Neuronal stem cell (in vitro differentiated cells): Measurements from ENCODE around the gene EFNA5.

Experiments
- DNase-seq: peaks from one replicate; pipeline ENCODE4 v3.0.0-alpha.2; 2013; ENCODE audit warnings: low spot score
- H2AFZ ChIP-seq: one replicate; pipeline ENCODE4 v1.6.1; 2013; ENCODE audit warnings: mild to moderate bottlenecking, low read length, inconsistent platforms
- H2AK5ac ChIP-seq: 2 replicates; pipeline ENCODE4 v1.6.1; 2013; ENCODE audit warnings: low read depth, mild to moderate bottlenecking, inconsistent platforms, low read length, moderate library complexity, mixed read lengths
- H2BK120ac ChIP-seq: 2 replicates; pipeline ENCODE4 v1.6.1; 2013; ENCODE audit warnings: low read depth, mild to moderate bottlenecking, inconsistent platforms, low read length, moderate library complexity, mixed read lengths
- H2BK12ac ChIP-seq: one replicate; pipeline ENCODE4 v1.6.1; 2013; ENCODE audit warnings: low read length, inconsistent platforms
- H2BK15ac ChIP-seq: 2 replicates; pipeline ENCODE4 v1.6.1; 2013; ENCODE audit warnings: mild to moderate bottlenecking, low read length, inconsistent platforms, mixed read lengths
- H2BK5ac ChIP-seq: one replicate; pipeline ENCODE4 v1.6.1; 2013; ENCODE audit warnings: inconsistent platforms, mild to moderate bottlenecking, low read length, moderate library complexity
- H3K14ac ChIP-seq: one replicate; pipeline ENCODE4 v1.6.1; 2013; ENCODE audit warnings: low read length, inconsistent platforms
- H3K18ac ChIP-seq: 2 replicates; pipeline ENCODE4 v1.6.1; 2013; ENCODE audit warnings: low read length, inconsistent platforms
- H3K23ac ChIP-seq: 2 replicates; pipeline ENCODE4 v1.6.1; 2013; ENCODE audit warnings: low read depth, mild to moderate bottlenecking, mixed read lengths, low read length, inconsistent platforms; ENCODE audit not compliant: poor library complexity
- H3K27ac ChIP-seq: replicated peaks from 3 replicates; pipeline ENCODE4 v1.5.1; 2013; ENCODE audit warnings: low read length, inconsistent platforms
- H3K27me3 ChIP-seq, 3 experiments: 2 replicates each; pipeline ENCODE4 v1.6.1; 2013; ENCODE audit warnings: low read length in 3 of 3, mild to moderate bottlenecking in 2 of 3, inconsistent platforms in 1 of 3, low read depth in 1 of 3, mixed read lengths in 1 of 3, moderate library complexity in 1 of 3; ENCODE audit not compliant: control insufficient read depth in 3 of 3, insufficient read depth in 3 of 3
- H3K36me3 ChIP-seq, 2 donors: replicated peaks in 1 of 2; 2 replicates each; pipeline ENCODE4 v1.6.1; 2013; ENCODE audit warnings: low read length in 2 of 2; ENCODE audit not compliant: control insufficient read depth in 2 of 2, insufficient read depth in 2 of 2
- H3K4ac ChIP-seq: 2 replicates; pipeline ENCODE4 v1.6.1; 2013; ENCODE audit warnings: inconsistent platforms, mild to moderate bottlenecking, low read length, moderate library complexity
- H3K4me1 ChIP-seq, 2 donors: 1 replicate in 1 of 2; 2 replicates in 1 of 2; pipeline ENCODE4 v1.6.1; 2013; ENCODE audit warnings: low read length in 2 of 2, low read depth in 1 of 2; ENCODE audit not compliant: control insufficient read depth in 2 of 2, insufficient read depth in 1 of 2
- H3K4me2 ChIP-seq: one replicate; pipeline ENCODE4 v1.6.1; 2013; ENCODE audit warnings: mild to moderate bottlenecking, low read length, inconsistent platforms; ENCODE audit not compliant: insufficient read depth, poor library complexity, severe bottlenecking
- H3K4me3 ChIP-seq, 2 donors: 2 replicates each; pipeline ENCODE4 v1.5.1; 2013; ENCODE audit warnings: low read length in 2 of 2, mild to moderate bottlenecking in 2 of 2, inconsistent platforms in 1 of 2, moderate library complexity in 1 of 2
- H3K79me1 ChIP-seq: one replicate; pipeline ENCODE4 v1.6.1; 2013; ENCODE audit warnings: low read depth, mild to moderate bottlenecking, inconsistent platforms, low read length, moderate library complexity
- H3K9ac ChIP-seq: one replicate; pipeline ENCODE4 v1.6.1; 2013; ENCODE audit warnings: mild to moderate bottlenecking, low read depth, low read length, inconsistent platforms; ENCODE audit not compliant: poor library complexity
- H3K9me3 ChIP-seq, 2 donors: replicated peaks in 1 of 2; 2 replicates each; pipeline versions ENCODE3 to v1.6.1; 2013; ENCODE audit warnings: low read length in 2 of 2, mild to moderate bottlenecking in 2 of 2, inconsistent platforms in 1 of 2, low read depth in 1 of 2, mixed read lengths in 1 of 2, moderate library complexity in 1 of 2; ENCODE audit not compliant: control insufficient read depth in 2 of 2, insufficient read depth in 1 of 2
- H4K8ac ChIP-seq: one replicate; pipeline ENCODE4 v1.6.1; 2013; ENCODE audit warnings: low read depth, mild to moderate bottlenecking, inconsistent platforms, low read length, moderate library complexity
- H4K91ac ChIP-seq: one replicate; pipeline ENCODE4 v1.6.1; 2013; ENCODE audit warnings: low read length, low read depth, mild to moderate bottlenecking, inconsistent platforms; ENCODE audit not compliant: poor library complexity
- WGBS, 2 donors: extraction: QIAGEN DNeasy Blood & Tissue Kit; methylation state at CpG; one replicate each; pipeline ENCODE4 v1.1.7; 2013; ENCODE audit warnings: missing lambda C conversion rate in 2 of 2, mixed read lengths in 1 of 2; ENCODE audit not compliant: insufficient read length in 2 of 2, insufficient replicate concordance in 1 of 2; ENCODE audit errors: extremely low coverage in 2 of 2; 5-methylcytosine and 5-hydroxymethylcytosine counted together

The EFNA5 gene

DNA sequence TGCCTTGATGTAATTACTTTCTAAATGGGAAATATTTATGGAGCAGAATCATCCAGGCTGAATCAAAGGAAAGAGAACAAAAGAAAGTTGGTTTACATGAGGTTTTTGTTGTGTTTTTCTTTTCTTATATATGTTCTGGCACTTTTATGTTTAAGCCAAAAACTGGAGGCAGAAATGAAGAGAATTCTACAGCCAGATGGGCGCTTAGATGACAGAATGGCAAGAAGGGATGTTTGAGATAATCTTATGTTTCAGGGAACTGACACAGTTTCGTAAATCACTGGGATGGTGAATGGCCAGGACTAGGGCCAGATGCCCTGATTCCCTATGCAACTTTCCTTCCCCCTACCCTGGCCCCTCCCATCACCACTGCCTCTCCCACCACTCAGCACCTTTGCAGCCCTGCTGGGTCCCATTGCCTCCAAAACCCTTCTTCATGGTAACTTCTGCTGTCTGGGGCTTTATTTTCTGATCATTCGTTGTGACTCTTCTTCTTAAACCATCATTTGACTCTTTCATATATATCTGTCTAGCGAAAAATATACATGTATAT lies 111.8 kb downstream of the EFNA5 start:
- H3K79me1 ChIP-seq: no peaks in the 10 kb centered on the region
- H2BK15ac ChIP-seq: no peak overlapping the region
- no peak overlapping the region for H3K4ac ChIP-seq
- no peak overlapping the region for H3K18ac ChIP-seq
- H3K27ac ChIP-seq: no peak overlapping the region
- H2AFZ ChIP-seq: no peak overlapping the region
- H3K27me3 ChIP-seq: no peaks in the 10 kb centered on the region
- H3K4me2 ChIP-seq: no peak overlapping the region
- H3K9ac ChIP-seq: no peak overlapping the region
- no peak overlapping the region for H2BK5ac ChIP-seq
- no peak overlapping the region for H3K4me3 ChIP-seq
- peaks cover 14 to 27% of the 10 kb centered on the region in 2 donors for H3K4me1 ChIP-seq
- H2AK5ac ChIP-seq: no peak overlapping the region
- no peak overlapping the region for H4K8ac ChIP-seq
- peaks cover 0 to 8% of the 10 kb centered on the region in 2 donors for H3K9me3 ChIP-seq
- H3K23ac ChIP-seq: no peak overlapping the region
- no peak for DNase-seq
- no peak overlapping the region for H2BK12ac ChIP-seq
- no peak overlapping the region for H4K91ac ChIP-seq
- WGBS, 2 donors: no CpG with 5 or more reads among the region's 4 CpGs
- peaks cover 4 to 14% of the 10 kb centered on the region in 2 donors for H3K36me3 ChIP-seq
- no peak overlapping the region for H2BK120ac ChIP-seq
- H3K14ac ChIP-seq: no peak overlapping the region

DNA sequence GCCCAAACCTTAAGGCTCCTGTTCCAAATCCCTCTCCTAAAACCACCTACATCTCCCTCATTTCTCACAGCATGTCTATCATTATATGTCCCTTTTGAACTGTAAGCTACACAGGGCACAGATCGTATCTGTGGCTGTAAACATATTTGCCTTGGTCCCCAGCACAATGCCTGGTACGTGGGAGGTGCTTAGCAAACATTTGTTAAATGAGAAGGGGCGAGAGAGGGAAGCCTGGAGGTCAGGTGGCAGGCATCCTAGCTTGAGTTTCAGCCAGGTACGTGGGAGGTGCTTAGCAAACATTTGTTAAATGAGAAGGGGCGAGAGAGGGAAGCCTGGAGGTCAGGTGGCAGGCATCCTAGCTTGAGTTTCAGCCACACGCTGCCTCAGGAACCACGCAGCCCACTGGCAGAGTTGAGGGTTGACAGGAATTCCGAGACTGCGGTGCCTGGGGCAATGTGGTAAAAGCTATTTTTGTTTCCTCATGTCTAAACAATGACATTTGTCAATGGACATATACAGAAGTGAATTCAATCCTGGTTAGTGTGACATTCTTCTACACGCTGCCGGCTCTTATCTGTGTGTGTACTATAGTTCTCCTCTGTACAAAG lies 113.6 kb downstream of the EFNA5 start:
- peaks cover 5 to 14% of the 10 kb centered on the region in 2 donors for H3K36me3 ChIP-seq
- H4K91ac ChIP-seq: no peak overlapping the region
- H2BK5ac ChIP-seq: no peak overlapping the region
- no peak overlapping the region for H4K8ac ChIP-seq
- H3K4me1 ChIP-seq: peaks cover 14 to 31% of the 10 kb centered on the region in 2 donors
- no peak overlapping the region for H3K27ac ChIP-seq
- DNase-seq: no peak
- no peak overlapping the region for H2BK120ac ChIP-seq
- WGBS, 2 donors: no CpG with 5 or more reads among the region's 11 CpGs
- no peak overlapping the region for H3K23ac ChIP-seq
- no peaks in the 10 kb centered on the region for H3K27me3 ChIP-seq
- H2AFZ ChIP-seq: no peak overlapping the region
- H3K79me1 ChIP-seq: no peaks in the 10 kb centered on the region
- H3K4me3 ChIP-seq: no peak overlapping the region
- H3K9ac ChIP-seq: no peak overlapping the region
- no peak overlapping the region for H2AK5ac ChIP-seq
- no peak overlapping the region for H3K18ac ChIP-seq
- no peak overlapping the region for H3K4me2 ChIP-seq
- H3K9me3 ChIP-seq: peaks cover 0 to 8% of the 10 kb centered on the region in 2 donors
- no peak overlapping the region for H3K14ac ChIP-seq
- H3K4ac ChIP-seq: no peak overlapping the region
- no peak overlapping the region for H2BK12ac ChIP-seq
- H2BK15ac ChIP-seq: no peak overlapping the region

- no peak overlapping the region for H3K4ac ChIP-seq
- H3K4me3 ChIP-seq: no peak overlapping the region
- H2AK5ac ChIP-seq: no peak overlapping the region
- no peak overlapping the region for H2BK15ac ChIP-seq
- no peaks in the 10 kb centered on the region for H3K27me3 ChIP-seq
- H4K91ac ChIP-seq: no peak overlapping the region
- H3K27ac ChIP-seq: no peak overlapping the region
- H3K9me3 ChIP-seq: peaks cover 0 to 8% of the 10 kb centered on the region in 2 donors
- H3K79me1 ChIP-seq: no peaks in the 10 kb centered on the region
- H3K36me3 ChIP-seq: peaks cover 5 to 14% of the 10 kb centered on the region in 2 donors
- no peak overlapping the region for H4K8ac ChIP-seq
- no peak overlapping the region for H3K9ac ChIP-seq
- H3K18ac ChIP-seq: no peak overlapping the region
- no peak overlapping the region for H3K14ac ChIP-seq
- no peak overlapping the region for H2BK12ac ChIP-seq
- no peak overlapping the region for H3K23ac ChIP-seq
- H2BK5ac ChIP-seq: no peak overlapping the region
- peaks cover 14 to 29% of the 10 kb centered on the region in 2 donors for H3K4me1 ChIP-seq
- no peak overlapping the region for H2BK120ac ChIP-seq
- WGBS, 2 donors: no CpG with 5 or more reads among the region's 7 CpGs
- no peak overlapping the region for H3K4me2 ChIP-seq
- H2AFZ ChIP-seq: no peak overlapping the region
- DNase-seq: no peak
These were observed 114.2 kb downstream of the EFNA5 start for GRCh38 chr5:107556575-107556974.

DNA sequence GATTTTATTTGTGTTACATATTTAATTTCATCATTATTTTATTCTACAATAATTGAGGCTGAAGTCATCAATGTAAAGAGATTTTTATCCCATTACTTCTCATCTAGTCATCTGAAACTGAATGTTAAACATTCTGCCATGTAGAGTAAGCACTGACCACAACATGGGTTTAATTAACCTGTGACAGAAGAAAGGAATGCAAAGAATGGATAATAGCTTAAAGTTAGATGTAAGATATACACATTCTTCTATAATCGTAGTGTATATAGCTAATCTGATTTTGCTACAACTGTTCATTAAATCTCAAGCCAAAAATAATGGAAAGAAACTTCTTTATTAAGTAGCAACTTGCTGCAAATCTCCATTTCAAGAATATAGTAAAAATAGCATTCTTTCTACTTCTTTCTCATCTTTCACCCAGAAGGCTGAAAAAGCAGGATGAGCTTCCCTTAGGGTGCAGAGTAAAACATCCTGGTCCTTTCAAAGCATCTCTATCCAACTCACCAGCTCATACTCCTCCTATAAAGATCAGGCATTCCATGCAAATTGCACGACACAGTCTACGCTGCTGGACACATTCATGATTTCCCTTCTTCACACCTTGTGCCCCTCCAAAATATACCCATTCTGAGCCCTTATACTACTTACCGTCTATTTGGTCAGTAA lies 115.2 kb downstream of the EFNA5 start:
- no peak overlapping the region for H3K9ac ChIP-seq
- no peak overlapping the region for H3K4ac ChIP-seq
- no peak overlapping the region for H3K4me2 ChIP-seq
- peaks cover 0 to 1% of the 10 kb centered on the region in 2 donors for H3K9me3 ChIP-seq
- no peak overlapping the region for H3K27ac ChIP-seq
- H2AK5ac ChIP-seq: no peak overlapping the region
- no peak overlapping the region for H3K23ac ChIP-seq
- no peak for DNase-seq
- H4K91ac ChIP-seq: no peak overlapping the region
- H2BK5ac ChIP-seq: no peak overlapping the region
- H2BK120ac ChIP-seq: no peak overlapping the region
- peaks cover 14 to 29% of the 10 kb centered on the region in 2 donors for H3K4me1 ChIP-seq
- no peak overlapping the region for H2AFZ ChIP-seq
- no CpG with 5 or more reads among the region's 4 CpGs for WGBS, 2 donors
- no peaks in the 10 kb centered on the region for H3K27me3 ChIP-seq
- H2BK15ac ChIP-seq: no peak overlapping the region
- H2BK12ac ChIP-seq: no peak overlapping the region
- H3K14ac ChIP-seq: no peak overlapping the region
- no peak overlapping the region for H3K4me3 ChIP-seq
- no peak overlapping the region for H4K8ac ChIP-seq
- H3K18ac ChIP-seq: no peak overlapping the region
- H3K79me1 ChIP-seq: no peaks in the 10 kb centered on the region
- H3K36me3 ChIP-seq: peaks cover 5 to 14% of the 10 kb centered on the region in 2 donors
